ENCODE results near the gene RBM23.
"Not testable (repeated sequence)": the region's sequence is repeated elsewhere in the genome, so short reads cannot be mapped to it uniquely, and the experiment has no call there.

RBM23 gene

DNA sequence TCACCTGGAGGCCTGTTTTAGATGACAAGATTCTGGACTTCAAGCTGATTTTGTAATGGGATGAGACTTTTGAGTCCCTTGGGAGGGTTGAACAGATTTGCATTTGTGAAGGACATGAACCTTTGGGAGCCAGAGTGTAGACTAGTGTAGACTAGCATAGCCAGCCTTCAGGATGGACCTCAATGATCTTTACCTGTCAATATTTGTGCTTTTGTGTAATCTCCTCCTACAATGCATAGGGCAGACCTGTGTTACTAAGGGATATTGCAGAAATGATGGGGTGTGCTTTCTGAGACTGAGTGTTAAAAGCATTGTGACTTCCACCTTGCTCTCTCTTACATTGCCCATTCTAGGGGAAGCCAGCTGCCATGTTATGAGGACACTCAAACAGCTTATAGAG lies 57.3 kb downstream of the RBM23 start:
- no peak for DNase-seq

DNA sequence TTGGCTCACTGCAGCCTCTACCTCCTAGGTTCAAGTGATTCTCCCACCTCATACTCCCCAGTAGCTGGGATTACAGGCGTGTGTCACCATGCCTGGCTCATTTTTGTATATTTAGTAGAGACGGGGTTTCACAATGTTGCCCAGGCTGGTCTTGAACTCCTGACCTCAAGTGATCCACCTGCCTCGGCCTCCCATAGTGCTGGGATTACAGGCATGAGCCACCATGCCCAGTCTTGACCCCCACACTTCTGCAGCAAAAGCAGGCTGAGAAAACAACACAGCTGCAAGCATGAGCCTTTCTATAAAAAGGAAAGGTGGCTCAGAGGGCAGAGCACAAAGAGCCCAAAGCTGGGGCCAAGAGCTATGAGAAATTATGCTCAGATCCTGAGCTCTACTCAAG lies 58.6 kb downstream of the RBM23 start:
- not testable (repeated sequence) for DNase-seq

DNA sequence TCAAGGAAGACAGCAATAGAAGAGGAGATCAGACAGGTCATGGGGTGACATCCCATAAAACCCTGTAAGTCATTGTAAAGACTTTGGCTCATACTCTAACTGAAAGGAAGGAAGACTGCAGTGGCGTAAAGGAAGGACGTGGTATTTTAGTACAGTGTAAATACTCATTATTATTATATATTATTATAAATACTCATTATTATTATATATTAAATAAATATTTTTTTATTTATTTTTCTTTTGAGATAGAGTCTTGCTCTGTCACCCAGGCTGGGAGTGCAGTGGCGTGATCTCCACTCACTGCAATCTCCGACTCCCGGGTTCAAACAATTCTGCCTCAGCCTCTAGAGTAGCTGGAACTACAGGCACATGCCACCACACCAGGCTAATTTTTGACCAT lies 62.5 kb downstream of the RBM23 start:
- no peak for DNase-seq

DNA sequence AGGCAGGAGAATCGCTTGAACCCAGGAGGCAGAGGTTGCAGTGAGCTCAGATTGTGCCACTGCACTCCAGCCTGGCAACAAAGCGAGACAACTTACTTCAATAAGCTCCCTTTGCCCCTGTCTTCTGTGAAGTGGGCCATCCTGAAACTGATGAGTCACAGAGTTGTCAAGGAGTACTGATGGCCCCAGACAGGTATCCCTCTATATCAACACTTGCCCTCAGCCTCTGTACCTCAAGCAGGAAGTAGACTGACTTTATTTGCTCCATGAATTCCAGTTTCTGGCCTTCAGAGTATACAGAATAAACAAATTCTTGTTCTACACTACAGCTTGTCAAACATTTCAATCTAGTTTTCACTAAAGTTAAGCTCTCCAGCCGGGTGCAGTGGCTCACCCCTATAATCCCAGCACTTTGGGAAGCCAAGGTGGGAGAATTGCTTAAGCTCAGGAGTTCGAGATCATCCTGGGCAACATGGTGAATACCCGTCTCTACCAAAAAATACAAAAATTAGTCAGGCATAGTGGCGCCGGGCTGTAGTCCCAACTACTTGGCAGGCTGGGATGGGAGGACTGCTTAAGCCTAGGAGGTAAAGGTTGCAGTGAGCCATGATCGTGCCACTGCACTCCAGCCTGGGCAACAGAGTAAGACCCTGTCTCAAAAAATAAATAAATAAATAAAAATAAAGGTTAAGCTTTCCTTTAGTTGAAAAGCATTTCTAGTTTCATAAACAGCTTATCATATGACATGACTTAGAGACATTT lies 63.8 kb downstream of the RBM23 start:
- DNase-seq, result no peak

DNA sequence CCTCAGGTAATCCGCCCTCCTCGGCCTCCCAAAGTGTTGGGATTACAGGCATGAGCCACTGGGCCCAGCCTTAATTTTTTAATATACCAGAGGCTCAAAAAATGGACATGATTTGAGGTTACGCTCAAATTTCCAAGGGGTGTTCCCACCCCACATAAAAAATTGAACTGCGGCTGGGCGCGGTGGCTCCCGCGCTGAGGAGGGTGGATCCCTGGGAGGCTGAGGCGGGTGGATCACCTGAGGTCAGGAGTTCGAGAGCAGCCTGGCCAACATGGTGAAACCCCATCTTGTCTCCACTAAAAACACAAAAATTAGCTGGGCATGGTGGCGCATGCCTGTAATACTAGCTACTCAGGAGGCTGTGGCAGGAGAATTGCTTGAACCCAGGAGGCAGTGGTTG lies 64.7 kb downstream of the RBM23 start:
- not testable (repeated sequence) for DNase-seq

DNA sequence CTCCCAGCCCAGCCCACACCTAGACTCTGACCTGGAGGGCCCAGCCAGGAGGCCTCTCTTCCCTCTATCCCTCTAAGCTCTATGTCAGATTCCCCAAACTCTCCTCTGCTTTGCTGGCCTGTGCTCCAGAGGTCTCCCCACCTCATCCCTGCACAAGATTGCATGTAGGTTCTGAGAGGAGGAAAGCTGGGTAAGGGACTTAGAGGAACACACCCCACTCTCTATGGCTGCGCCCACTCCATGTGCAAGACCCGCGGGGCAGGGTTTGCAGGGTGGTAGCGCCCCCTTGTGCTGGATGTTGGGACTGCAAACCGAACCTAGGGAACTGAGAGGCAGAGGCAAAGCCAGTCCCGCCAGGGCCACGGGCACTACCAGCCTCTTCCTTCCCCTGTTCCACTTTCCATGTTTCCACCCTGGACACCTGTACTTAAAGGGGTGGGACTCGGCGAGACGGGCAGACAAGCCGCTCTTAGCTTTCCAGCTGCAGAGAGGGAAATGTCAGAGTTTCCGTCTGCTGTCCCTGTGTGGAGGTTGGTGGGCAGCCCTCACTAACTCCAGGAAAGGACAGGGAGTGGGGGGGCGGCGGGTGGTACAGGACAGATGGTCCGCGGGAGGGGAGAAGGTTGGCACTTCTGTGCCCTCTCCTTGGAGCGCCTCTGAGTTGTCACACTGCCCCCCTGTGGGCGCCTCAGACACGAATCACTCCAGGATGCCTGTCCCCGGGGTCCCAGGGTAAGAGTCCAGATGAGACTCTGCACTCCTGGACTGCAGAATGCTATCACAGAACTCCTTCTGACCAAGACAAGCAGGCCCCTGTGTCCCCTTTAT lies 65.8 kb downstream of the RBM23 start:
- peak; percentile 92 for DNase-seq

DNA sequence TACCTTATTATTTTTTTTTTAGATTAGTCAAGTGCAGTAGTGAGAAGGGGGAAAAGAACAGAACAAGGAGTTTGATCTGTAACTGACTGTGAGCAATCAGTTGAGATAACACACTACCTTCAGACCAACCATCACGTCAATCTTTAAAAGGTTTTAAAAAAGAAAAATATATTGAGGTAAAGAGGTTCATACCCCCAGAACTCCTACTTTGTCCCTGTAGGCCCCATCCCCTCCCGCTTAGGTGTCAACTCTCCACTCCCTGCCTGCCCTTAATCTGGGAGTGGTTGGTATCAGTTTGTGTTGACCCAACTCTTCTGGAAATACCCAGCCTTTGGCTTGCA lies 66.4 kb downstream of the RBM23 start:
- DNase-seq, result no peak

DNA sequence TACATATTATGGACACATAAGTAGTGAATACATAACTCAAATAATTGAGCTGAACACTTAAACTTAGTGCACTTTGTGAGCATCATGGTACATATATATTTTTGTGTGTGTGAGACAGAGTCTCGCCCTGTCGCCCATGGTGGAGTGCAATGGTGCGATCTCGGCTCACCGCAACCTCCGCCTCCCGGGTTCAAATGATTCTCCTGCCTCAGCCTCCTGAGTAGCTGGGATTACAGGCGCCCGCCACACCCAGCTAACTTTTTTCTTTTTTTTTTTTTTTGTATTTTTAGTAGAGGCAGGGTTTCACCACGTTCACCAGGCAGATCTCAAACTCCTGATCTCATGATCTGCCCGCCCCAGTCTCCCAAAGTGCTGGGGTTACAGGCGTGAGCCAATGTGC lies 66.8 kb downstream of the RBM23 start:
- DNase-seq, result not testable (repeated sequence)

DNA sequence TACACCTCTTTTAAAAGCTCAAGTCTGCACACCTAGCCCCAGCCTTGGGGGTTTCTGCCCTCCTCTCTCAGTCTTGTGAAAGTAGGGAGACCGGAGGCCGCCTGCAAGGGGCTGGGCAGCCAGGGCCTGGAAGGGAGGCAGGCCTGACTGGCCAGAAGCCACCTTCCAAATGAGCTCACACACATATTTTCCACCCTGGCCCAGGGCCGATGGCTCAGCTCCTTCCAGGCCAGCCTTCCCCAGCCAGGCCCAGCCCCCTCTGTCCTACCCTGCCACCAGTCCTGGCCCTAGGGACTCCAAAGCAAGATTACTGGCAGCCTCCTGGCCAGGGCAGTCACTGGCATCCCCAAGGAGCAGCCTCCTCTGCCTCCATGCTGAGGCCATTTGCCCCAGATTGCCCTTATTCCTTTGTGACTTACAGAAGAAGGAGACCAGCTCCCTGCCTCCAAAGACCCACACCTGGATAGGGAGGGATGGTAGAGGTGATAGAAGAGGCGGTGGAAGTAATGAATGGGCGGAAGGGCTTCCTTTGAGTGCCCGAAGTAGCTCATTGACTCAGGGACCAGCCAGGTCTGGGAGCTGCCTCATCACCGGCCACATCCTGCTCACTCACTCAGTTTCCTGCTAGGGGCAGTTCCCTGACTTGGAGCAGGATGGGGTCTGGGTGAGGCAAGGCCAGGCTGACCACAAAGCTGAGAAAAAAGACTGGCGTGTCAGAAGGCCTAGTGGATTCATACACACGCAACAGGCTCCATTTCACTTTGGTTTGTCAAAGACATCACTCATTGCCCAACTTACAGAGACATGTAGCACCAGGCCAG lies 67.8 kb downstream of the RBM23 start:
- no peak for DNase-seq

DNA sequence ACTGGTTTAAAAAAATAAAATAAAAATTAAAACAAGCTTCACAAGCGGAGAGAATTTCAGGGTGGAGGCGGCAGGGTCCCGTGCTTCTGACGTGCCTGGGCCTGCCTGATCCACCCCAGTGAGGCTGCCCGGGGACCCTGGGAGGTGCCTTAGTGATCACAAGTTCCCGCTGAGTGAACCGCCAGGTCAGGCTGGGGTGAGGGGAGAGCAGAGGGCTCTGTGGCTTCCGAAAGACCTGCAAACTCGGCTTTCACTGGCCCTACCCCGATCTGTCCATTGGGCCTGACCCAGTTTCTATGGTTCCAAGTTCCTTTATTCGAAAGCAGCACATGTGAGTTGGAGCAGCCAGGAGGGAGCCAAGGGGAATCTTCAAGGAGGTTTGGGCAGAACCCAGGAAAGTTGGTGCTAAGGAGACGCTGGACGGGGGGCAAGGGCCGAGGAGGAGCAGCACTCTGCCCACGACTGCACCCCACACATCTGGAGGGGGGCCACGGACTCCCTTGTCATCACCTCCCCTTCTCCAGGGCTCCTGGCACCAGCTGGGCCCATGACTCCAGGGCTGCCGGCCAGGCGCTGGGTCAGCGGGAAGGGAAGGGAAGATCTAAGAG lies 69.6 kb downstream of the RBM23 start:
- no peak for DNase-seq

DNA sequence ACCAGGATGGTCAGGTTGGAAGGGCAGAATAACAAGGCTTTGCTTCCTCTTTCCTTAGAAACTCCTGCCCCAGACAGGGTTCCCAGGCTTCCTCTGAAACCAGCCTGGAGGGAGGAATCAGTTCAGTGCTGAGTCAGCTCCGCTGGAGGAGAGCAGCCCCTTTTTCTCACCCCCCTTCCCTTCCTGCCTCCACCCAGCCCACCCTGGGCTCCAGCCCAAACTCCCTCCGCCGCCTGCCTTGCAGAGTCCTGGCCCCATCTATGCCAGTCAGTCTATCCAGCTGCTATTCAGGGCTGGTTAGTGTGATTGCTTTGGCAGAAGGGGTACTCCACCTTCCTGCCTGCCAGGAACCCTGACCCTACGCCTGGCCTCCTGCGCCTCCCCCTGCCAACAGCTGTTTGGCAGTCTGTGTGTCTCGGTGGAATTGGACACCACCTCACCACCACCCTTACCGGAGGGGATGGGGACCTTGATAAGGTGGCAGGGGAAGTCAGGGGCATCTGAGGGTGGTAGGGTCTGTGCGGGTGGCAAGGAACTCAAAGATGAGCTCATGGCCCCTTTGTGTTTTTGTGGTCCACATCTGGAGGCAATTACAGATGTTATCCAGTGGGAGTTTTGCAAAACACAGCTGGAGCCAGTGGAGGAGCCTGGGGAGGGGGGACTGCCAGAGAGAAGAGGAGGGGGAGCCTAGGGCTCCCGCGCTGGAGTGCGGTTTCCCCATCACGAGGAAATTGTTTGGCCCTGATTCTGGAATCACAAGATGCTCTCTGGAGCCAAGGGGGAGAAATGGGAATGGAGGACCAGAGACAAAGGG lies 70.4 kb downstream of the RBM23 start:
- no peak for DNase-seq

DNA sequence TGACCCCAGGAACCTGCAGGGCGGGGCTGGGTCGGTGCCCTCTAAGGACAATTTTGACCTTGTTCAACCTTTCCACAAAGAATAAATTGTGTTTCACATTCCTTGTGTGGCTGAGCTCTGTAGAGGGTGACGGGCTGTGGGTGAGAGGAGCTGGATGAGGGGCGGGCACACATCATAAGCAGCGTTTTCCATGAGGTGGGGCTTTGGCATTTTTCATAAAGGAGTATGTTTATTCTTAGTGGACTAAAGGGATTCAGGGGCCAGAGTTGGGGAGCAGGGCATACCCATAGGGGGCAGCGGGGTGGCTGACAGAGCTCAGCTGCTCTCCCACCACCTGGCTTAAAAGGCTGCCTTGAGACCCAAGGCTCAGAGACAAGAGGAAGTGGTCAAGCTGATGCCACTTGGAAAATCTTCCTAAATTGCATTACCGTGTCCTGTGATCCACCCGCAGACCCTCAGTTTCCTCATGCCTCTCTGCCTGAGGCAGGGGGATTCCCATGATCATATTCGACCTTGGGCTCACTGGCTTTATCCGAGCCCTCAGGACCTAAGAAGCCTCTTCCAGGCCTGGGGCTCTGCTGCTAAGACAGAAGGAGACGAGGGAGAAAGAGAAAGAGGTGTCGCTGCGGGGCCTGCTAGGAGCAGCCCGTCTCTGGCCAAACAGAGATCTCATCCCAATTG lies 71.1 kb downstream of the RBM23 start:
- no peak for DNase-seq

DNA sequence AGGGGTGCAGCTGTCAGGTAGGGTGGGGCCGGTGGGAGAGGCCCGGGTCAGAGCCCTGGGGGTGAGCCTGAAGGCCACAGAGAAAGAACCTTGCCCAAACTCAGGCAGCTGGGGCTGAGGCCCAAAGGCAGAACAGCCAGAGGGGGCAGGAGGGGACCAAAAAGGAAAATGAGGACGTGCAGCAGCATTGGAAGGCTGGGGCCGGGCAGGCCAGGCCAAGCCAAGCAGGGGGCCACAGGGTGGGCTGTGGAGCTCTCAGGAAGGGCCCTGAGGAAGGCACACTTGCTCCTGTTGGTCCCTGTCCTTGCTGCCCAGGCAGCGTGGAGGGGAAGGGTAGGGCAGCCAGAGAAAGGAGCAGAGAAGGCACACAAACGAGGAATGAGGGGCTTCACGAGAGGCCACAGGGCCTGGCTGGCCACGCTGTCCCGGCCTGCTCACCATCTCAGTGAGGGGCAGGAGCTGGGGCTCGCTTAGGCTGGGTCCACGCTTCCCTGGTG lies 72.1 kb downstream of the RBM23 start:
- DNase-seq, result no peak

DNA sequence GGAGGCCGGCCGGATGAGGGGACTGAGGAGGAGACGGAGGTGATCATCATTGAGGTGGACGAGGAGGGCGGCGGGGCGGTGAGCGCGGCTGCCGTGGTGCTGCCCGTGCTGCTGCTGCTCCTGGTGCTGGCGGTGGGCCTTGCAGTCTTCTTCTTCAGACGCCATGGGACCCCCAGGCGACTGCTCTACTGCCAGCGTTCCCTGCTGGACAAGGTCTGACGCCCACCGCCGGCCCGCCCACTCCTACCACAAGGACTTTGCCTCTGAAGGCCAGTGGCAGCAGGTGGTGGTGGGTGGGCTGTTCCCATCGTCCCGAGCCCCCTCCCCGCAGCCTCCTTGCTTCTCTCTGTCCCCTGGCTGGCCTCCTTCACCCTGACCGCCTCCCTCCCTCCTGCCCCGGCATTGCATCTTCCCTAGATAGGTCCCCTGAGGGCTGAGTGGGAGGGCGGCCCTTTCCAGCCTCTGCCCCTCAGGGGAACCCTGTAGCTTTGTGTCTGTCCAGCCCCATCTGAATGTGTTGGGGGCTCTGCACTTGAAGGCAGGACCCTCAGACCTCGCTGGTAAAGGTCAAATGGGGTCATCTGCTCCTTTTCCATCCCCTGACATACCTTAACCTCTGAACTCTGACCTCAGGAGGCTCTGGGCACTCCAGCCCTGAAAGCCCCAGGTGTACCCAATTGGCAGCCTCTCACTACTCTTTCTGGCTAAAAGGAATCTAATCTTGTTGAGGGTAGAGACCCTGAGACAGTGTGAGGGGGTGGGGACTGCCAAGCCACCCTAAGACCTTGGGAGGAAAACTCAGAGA lies 72.9 kb downstream of the RBM23 start:
- no peak for DNase-seq

DNA sequence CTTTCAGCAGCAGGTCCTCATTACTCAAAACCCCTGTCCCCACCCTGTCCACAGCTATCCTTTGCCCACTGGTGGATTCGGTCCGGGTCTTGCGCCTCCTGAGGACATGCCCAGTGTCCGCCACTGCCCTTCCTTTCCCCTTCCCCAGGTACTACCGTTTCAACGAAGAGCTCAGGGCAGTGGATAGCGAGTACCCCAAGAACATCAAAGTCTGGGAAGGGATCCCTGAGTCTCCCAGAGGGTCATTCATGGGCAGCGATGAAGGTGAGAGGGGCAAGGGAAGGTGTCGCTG lies 73.9 kb downstream of the RBM23 start:
- no peak for DNase-seq

DNA sequence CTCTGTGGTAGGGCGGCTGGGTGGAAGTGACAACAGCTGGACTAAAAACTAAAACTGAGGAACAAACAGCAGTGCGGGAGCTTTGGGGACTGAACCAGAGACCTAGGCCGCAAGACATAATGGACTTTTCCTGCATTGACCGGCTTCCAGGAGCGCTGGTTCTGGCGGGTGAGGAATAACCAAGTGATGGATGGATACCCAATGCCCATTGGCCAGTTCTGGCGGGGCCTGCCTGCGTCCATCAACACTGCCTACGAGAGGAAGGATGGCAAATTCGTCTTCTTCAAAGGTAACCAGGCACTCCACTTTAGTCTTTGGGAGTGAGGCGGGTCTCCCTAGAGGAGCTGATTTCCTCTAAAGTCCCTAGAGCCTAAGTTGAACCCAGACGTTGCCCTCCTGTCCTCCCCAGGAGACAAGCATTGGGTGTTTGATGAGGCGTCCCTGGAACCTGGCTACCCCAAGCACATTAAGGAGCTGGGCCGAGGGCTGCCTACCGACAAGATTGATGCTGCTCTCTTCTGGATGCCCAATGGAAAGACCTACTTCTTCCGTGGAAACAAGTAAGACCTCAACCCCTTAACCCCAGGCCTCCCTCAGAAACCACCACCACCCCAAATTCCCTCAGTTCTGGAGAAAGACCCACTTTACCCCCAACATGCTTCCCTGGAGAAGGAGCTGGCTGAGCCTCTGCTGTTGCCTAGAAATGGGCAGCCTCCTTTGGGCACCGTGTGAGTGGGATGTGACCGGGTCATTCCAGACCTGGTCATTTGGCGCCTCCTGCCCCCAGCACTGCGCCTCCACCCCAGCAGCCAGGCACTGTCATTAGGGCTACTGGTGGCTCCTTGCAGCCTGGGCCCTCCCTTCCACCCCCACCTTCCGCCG lies 74.5 kb downstream of the RBM23 start:
- no peak for DNase-seq
